Lung (tissue), 12 donors: ENCODE results near the gene SPOCD1. TPM values are rescaled to one million over a fixed set of nuclear protein-coding genes. Genes with fewer than 3 reads are reported as not detected.

Experiments
- ATAC-seq: fragments of 200-7000 bp; cut with Tn5 transposase; one replicate; pipeline ENCODE4 v1.9.1; 2020; ENCODE audit warnings: moderate number of reproducible peaks; ENCODE audit not compliant: insufficient read depth, low FRiP score
- DNase-seq, 3 donors: peaks; one replicate each; pipeline ENCODE4 v3.0.0-alpha.2; 2013 to 2017
- H3K27ac ChIP-seq, 2 donors: one replicate each; pipeline ENCODE4 v1.5.1; 2013; ENCODE audit warnings: mild to moderate bottlenecking in 2 of 2, moderate library complexity in 2 of 2, control low read depth in 1 of 2, inconsistent platforms in 1 of 2, low read depth in 1 of 2, low read length in 1 of 2
- H3K27me3 ChIP-seq, 3 donors: one replicate each; pipeline ENCODE4 v1.5.1; 2013; ENCODE audit warnings: low read length in 2 of 3; ENCODE audit not compliant: control insufficient read depth in 3 of 3, insufficient read depth in 3 of 3
- H3K36me3 ChIP-seq, 4 donors: one replicate each; pipeline ENCODE4 v1.5.1; 2013; ENCODE audit warnings: low read length in 4 of 4, mild to moderate bottlenecking in 1 of 4, moderate library complexity in 1 of 4; ENCODE audit not compliant: control insufficient read depth in 4 of 4, insufficient read depth in 4 of 4
- H3K4me1 ChIP-seq, 5 donors: one replicate each; pipeline ENCODE4 v1.5.1; 2013; ENCODE audit warnings: low read length in 5 of 5, mild to moderate bottlenecking in 2 of 5, moderate library complexity in 1 of 5; ENCODE audit not compliant: control insufficient read depth in 5 of 5, insufficient read depth in 5 of 5
- H3K4me3 ChIP-seq: one replicate; pipeline ENCODE4 v1.5.1; 2013; ENCODE audit warnings: mild to moderate bottlenecking, control low read depth, moderate library complexity
- H3K9ac ChIP-seq, 2 donors: one replicate each; pipeline ENCODE4 v1.5.1; 2013; ENCODE audit warnings: low read length in 2 of 2, control low read depth in 1 of 2; ENCODE audit not compliant: insufficient read depth in 1 of 2
- H3K9me3 ChIP-seq, 4 donors: one replicate each; pipeline ENCODE4 v1.5.1; 2013; ENCODE audit warnings: low read length in 3 of 4, mild to moderate bottlenecking in 1 of 4, moderate library complexity in 1 of 4; ENCODE audit not compliant: control insufficient read depth in 4 of 4, insufficient read depth in 3 of 4
- WGBS, 2 donors: extraction: QIAGEN DNeasy Blood & Tissue Kit; methylation state at CpG; one replicate each; pipeline ENCODE4 v1.1.7; 2013; 5-methylcytosine and 5-hydroxymethylcytosine counted together
- polyA plus RNA-seq, 2 donors: library from polyadenylated mRNA; stranded (reverse); fragments of 200-250 nt; gene quantifications; one replicate each; pipeline ENCODE4 v1.2.1, GENCODE V29; 2013
- total RNA-seq, 2 donors: library from RNA; depleted of rRNA in 1 of 2; stranded (reverse); fragments of >200 nt in 1 of 2; gene quantifications; one replicate each; pipeline ENCODE4 v1.2.1, GENCODE V29; 2014 to 2021
- TF ChIP-seq, protein P1 (sequence below): IDR thresholded peaks from 2 replicates; pipeline ENCODE4 v1.5.1; 2012; ENCODE audit warnings: mild to moderate bottlenecking; ENCODE audit errors: control extremely low read depth, extremely low read depth
- donor health status: control.
- donor health status: control.
- donor health status: Bipolar disorder and iron deficiency.
- donor health status: healthy.
- donor health status: DM: yes; HTN: yes; CAD: no.

The SPOCD1 gene
- total and polyA plus RNA-seq, 4 donors, result 0.51 to 15.7 (median 8.4) TPM

- no peak overlapping the region for H3K4me3 ChIP-seq
- no peak overlapping the region for H3K9ac ChIP-seq
- TF ChIP-seq, protein P1, sequence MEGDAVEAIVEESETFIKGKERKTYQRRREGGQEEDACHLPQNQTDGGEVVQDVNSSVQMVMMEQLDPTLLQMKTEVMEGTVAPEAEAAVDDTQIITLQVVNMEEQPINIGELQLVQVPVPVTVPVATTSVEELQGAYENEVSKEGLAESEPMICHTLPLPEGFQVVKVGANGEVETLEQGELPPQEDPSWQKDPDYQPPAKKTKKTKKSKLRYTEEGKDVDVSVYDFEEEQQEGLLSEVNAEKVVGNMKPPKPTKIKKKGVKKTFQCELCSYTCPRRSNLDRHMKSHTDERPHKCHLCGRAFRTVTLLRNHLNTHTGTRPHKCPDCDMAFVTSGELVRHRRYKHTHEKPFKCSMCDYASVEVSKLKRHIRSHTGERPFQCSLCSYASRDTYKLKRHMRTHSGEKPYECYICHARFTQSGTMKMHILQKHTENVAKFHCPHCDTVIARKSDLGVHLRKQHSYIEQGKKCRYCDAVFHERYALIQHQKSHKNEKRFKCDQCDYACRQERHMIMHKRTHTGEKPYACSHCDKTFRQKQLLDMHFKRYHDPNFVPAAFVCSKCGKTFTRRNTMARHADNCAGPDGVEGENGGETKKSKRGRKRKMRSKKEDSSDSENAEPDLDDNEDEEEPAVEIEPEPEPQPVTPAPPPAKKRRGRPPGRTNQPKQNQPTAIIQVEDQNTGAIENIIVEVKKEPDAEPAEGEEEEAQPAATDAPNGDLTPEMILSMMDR, result no peak
- DNase-seq, result no peak
- no peak for ATAC-seq
- 90 to 93% methylated on average over 15 of the region's 15 CpGs for WGBS, 2 donors
- no peak overlapping the region for H3K27ac ChIP-seq
- H3K27me3 ChIP-seq, result no peaks in the 10 kb centered on the region
- H3K4me1 ChIP-seq, result no peaks in the 10 kb centered on the region
- H3K9me3 ChIP-seq, result no peaks in the 10 kb centered on the region
- H3K36me3 ChIP-seq, result no peaks in the 10 kb centered on the region
Measured at GRCh38 chr1:31828926-31829690, 13.3 kb upstream of the SPOCD1 start.

GRCh38 chr1:31828341-31828740 is 12.5 kb upstream of the SPOCD1 start:
- no peaks in the 10 kb centered on the region for H3K36me3 ChIP-seq
- H3K9ac ChIP-seq, result no peak overlapping the region
- 51 to 64% methylated on average over 8 of the region's 8 CpGs for WGBS, 2 donors
- H3K4me3 ChIP-seq, result no peak overlapping the region
- H3K4me1 ChIP-seq, result peaks cover 0 to 2% (median 0%) of the 10 kb centered on the region in 5 donors
- no peak for ATAC-seq
- no peak overlapping the region for H3K27ac ChIP-seq
- no peaks in the 10 kb centered on the region for H3K27me3 ChIP-seq
- TF ChIP-seq, protein P1, result no peak
- DNase-seq, result no peak
- H3K9me3 ChIP-seq, result no peaks in the 10 kb centered on the region

- TF ChIP-seq, protein P1, result no peak
Measured at GRCh38 chr1:31823780-31824179, 8.0 kb upstream of the SPOCD1 start.

More at GRCh38 chr1:31823780-31824179, 8.0 kb upstream of the SPOCD1 start:
- WGBS, 2 donors, result 98 to 99% methylated on average over 4 of the region's 4 CpGs
- H3K9ac ChIP-seq, result no peak overlapping the region
- H3K36me3 ChIP-seq, result no peaks in the 10 kb centered on the region
- H3K27me3 ChIP-seq, result no peaks in the 10 kb centered on the region
- DNase-seq (no peak), ATAC-seq (no peak)
- H3K4me1 ChIP-seq, result peaks cover 0 to 6% (median 0%) of the 10 kb centered on the region in 5 donors
- H3K4me3 ChIP-seq, result no peak overlapping the region
- H3K27ac ChIP-seq, result no peak overlapping the region
- H3K9me3 ChIP-seq, result no peaks in the 10 kb centered on the region
